NCI-H524 treated with DMSO at 0.1 percent for 48 hours (cell line): ENCODE measurements around the gene P3H3.

Experiments
- DNase-seq: peaks from one replicate; lab custom pipeline; 2025; lab: John Stamatoyannopoulos, UW

Gene P3H3

GRCh38 chr12:6827982-6828780 lies at the start of gene P3H3:
Gene P3H3 (plus strand): TSS chr12:6828407. CDS start chr12:6828441, 34 bp downstream.
- no peak for DNase-seq

GRCh38 chr12:6778574-6779550 lies 49.3 kb upstream of the P3H3 start:
- peak; percentile 54 for DNase-seq

GRCh38 chr12:6779708-6780432 lies 48.3 kb upstream of the P3H3 start:
- DNase-seq, result no peak

GRCh38 chr12:6780573-6780972 lies 47.6 kb upstream of the P3H3 start:
- DNase-seq, result no peak

GRCh38 chr12:6782119-6782518 lies 46.1 kb upstream of the P3H3 start:
- no peak for DNase-seq

DNA sequence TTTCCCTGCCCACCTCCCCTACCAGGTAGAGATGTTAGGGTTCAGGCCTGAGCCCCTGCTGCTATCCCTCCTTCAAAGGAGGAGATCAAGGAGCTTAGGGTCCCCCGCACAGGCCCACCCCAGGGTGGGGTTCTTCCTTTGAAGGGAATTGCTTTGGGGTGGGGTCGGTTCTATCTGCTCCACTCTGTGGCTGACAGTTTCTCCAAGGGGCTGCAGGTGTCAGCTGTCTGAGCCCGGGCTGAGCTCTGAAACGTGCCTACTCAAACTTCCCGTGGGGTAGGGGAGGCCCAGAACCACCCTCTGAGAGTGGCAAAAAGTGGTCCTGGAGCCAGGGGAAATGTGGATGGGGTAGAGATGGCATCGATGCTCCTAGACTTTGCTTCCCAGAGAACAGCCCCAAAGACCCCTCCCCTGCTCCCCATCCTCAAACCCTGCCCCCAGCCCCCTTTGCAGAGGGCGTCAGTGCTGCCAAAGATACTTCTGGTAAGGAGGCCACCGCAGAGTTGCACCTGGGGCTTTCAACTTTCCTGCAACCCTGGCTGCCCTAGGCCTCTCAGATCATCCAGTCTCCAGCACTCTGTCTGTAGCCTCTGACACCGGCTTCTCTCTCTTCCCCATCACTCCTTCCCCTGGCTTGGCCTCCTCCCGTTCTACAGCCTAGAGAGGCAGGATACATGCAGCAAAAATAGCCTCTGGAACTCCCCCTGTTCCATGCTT lies 45.2 kb upstream of the P3H3 start:
- DNase-seq, result no peak

GRCh38 chr12:6783828-6784227 lies 44.4 kb upstream of the P3H3 start:
- DNase-seq, result no peak

DNA sequence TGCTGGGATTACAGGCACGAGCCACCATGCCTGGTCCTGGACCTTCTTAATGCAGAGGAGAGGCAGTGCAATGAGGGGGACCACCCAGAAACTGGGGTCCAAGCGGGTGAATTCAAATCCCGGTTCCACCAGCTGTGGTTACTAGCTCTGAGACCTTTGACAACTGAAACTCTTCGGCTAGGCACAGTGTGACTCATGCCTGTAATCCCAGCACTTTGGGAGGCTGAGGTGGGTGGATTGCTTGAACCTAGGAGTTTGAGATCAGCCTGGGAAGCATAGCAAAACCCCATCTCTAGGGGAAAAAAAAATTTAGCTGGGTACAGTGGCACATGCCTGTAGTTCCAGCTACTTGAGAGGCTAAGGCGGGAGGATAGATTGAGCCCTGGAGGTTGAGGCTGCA lies 43.9 kb upstream of the P3H3 start:
- no peak for DNase-seq

DNA sequence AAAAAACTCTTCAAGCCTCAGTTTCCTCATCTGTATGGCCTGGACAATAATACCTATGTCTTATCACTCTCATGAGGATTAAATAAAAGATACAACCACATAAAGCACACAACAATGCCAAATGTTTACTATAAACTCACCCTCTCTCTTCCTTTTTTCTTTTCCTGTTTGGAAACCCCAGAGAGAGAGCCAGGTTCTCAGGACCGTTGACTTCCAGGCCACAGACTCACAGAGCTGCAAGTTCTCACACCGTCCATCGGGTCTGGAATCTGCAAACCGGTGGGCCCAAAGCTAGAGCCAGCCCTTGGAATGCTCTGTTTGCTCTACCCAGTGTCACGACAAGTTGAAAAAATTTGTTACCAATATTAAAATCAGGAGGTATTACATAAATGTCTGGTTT lies 43.4 kb upstream of the P3H3 start:
- DNase-seq, result no peak

DNA sequence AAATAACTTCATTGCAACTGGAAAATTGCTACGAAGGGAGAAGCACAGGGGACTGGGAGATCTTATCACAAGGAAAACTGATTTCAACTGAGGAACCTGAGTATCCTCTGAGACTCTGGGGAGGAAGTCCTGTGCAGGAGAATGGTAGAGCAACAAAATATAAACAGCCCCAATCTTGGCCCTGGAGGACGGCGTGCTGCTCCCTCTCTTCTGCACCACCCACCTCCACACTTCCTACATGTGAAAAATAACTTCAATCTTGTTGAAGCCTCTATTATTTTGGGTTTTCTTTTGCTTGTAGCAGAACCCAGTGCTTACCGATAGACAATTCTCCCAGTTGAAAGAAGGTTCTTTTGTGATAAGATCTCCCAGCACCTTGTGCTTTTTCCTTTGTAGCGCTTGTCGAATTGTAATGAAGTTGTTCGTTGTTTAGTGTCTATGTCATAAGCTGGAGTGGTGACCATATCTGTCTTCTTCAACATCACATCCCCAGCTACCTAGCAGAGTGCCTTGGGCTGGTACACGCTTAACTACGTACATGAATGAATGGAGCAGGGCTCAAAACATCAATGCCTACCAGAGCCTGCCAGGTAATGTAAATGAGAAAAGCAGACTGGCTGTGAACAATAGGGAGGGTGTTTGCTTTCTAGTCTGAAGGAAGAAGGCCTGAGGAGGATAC lies 41.7 kb upstream of the P3H3 start:
- no peak for DNase-seq

DNA sequence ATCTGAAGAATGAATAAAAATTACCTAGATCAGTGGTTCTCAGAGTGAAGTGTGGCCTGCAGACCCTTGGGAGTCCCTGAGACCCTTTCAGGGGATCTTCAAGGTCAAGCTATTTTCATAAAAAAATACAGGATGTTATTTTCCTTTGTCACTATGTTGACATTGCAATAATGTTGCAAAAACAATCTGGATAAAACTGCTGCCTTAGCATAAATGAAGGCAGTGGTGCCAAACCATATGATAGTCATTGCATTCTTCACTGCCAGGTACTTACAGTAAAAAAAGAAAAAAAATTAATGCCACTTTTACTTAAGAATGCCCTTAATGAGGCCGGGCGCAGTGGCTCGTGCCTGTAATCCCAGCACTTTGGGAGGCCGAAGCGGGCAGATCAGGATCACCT lies 40.9 kb upstream of the P3H3 start:
- no peak for DNase-seq

DNA sequence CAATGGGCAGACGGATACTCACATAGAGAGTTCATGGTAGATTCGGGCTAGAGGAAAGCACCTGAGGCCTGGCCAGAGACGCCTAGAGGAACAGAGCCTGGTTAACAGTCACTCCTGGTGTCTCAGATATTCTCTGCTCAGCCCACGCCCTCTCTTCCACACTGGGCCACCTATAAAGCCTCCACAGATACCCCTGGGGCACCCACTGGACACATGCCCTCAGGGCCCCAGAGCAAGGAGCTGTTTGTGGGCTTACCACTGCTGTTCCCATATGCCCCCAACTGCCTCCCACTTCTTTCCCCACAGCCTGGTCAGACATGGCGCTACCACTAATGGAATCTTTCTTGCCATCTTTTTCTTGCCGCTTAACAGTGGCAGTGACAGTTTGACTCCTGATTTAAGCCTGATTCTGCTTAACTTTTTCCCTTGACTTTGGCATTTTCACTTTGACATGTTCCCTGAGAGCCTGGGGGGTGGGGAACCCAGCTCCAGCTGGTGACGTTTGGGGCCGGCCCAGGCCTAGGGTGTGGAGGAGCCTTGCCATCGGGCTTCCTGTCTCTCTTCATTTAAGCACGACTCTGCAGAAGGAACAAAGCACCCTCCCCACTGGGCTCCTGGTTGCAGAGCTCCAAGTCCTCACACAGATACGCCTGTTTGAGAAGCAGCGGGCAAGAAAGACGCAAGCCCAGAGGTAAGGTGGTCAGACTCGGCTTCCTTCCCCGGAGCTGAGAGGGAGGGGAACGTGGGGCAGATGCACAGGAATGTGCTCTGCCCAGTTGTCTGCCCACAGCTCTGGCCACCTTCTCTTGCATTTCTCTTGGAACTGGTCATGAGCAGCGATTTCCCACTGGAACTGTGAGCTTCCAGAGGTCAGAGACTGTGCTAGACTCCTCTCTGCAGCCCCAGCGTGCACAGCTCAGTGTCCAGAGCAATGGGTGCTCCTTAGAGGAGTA lies 39.0 kb upstream of the P3H3 start, which contains the start of gene CD4:
TSS of gene CD4 (plus strand) at position 557 of the 953 bp plus-strand sequence. CDS start 10,611 bp downstream, outside the sequence.
- DNase-seq, result no peak

DNA sequence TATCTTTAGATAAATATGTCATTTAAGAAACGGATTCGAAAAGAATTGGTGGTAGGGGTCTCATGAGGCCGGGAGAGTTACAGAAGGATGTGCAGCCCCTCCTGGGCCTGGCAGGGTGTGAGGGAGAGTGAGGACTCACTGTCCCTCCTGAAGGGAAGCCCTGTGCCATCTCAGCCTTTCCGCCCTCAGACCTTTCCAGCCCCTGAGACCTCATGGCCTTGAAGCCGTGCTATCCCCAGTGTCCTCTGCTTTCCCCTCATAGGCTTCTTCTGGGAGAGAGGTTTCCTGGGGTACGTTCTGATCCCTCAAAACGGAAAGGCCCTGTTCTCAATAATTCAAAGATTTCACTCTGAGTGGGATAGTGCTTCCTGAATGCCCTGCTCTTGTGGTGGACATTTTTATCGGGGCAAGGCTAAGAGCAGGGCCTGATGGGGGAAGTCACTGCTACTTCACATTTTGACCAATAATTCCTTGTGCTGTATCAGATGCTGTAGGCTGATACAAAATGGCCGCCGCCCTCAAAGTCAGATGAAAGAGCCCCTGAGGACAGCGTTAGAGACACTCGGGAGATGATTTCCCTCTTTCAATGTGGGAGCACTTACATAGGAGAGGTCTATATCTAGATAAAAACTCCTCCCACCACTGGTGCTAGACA lies 37.6 kb upstream of the P3H3 start:
- DNase-seq, result no peak

DNA sequence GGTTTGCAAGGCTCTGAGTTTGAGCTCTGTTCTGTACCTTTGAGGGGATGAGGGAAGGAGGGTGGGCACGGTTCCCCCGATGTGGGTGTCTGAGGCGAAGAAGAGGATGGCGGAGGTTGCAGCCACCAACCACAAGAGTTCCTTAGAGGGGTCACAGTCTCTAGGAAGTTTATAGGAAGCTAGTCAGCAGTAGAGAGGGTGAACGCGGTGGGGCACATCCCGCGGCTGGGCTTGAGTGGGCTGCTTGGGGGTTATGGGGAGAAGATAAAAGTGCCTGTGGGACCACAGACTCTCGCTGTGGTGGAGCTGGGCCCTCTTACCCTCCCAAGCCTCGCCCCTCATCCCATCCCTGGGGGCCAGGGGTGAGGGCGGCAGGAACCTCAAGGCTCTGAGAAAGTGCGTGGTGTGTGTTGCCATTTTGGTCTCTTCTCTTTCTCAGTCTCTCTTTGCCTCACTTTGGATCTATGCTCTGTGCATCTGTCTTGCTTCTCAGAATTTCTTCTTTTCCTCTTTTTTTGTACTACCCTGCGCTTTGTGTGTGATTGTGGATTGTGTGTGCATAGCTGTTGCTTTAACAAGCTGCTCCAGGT lies 36.2 kb upstream of the P3H3 start:
- no peak for DNase-seq

GRCh38 chr12:6792522-6793201 lies 35.5 kb upstream of the P3H3 start:
- DNase-seq, result no peak

DNA sequence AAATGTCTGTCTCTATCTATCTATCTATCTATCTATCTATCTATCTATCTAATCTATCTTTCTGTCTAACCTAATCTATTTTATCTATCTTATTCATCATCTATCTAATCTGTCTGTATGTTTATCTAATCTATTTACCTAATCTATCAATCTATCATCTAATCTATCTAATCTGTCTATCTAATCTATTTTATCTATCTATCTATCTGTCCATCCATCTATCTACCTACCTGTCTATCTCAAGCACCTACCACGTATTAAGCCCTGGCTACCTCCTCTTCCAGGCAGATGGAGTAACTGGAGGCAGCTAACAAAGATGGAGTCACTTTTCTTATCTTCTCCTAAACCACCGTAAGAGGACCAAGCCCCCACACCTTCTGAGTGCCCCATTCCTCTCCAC lies 33.1 kb upstream of the P3H3 start:
- DNase-seq, result no peak

DNA sequence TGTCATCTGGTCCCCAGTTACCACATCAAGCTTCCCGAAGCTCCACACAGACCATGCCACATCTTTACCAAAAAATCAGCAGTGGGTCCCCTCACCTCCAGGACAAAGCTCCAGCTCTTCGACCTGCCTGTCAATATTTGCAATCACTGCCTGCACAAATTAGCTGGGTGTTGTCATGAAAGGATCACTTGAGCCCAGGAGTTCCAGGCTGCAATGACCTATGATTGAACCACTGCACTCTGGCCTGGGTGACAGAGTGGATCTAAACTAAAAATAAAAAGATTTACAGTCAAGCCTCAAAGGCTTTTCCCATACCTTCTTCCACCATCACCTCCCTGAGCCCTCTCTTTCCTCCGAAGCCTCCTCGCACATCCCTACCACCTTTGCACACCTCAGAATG lies 31.6 kb upstream of the P3H3 start:
- no peak for DNase-seq

DNA sequence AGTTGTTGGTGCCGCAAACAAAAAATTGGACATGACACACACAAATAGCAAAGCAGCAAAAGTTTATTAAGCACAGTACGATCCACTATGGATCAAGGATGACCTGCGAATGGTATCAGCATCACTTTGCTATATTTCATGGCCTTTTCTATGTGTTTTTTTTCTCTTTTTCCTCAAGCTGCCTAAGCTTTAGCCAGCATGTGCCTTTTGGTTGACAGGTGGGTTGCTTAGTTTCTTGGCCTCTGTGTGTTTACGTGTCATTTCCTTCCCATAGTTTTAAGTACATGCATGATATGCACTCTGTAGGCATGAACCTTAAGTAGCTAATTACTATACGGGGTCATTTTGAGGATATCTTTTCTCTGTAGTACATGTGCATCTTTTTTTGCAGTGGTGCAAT lies 29.1 kb upstream of the P3H3 start:
- DNase-seq, result no peak
